ENCODE results near the gene GRM5.

GRCh38 chr11:88478136-88478815 lies 587.5 kb downstream of the GRM5 start:
- no peak for TF ChIP-seq EZH2phosphoT487 (IDR thresholded peaks at IDR 0.05)
- TF ChIP-seq CTCF (IDR thresholded peaks at IDR 0.05) = no peak
- TF ChIP-seq EZH2 (IDR thresholded peaks at IDR 0.05) = no peak

Data from neural progenitor cell (in vitro differentiated cells).